B cell (primary cell): Measurements from ENCODE around the gene VTI1A. TPM values are rescaled to one million over a fixed set of nuclear protein-coding genes. Genes with fewer than 3 reads are reported as not detected.

ENCODE experiments used
- ATAC-seq: fragments of 200-7000 bp; cut with Tn5 transposase; one replicate; pipeline ENCODE4 v1.10.0; 2021; ENCODE audit warnings: low read depth, mild to moderate bottlenecking, moderate number of reproducible peaks, moderate library complexity
- CTCF ChIA-PET: fragments of 350-600 bp; sonication (Branson Sonifier 250); formaldehyde crosslinking; loops from one replicate; lab custom pipeline; 2021; ENCODE audit warnings: antibody characterized with exemption, inconsistent platforms; lab: Charles Lee
- POLR2A ChIA-PET: fragments of 350-600 bp; sonication (Branson Sonifier 250); formaldehyde crosslinking; loops from one replicate; lab custom pipeline; 2021; ENCODE audit warnings: antibody characterized with exemption; lab: Charles Lee
- DNase-seq: peaks from one replicate; pipeline ENCODE4 v3.0.0; 2013
- H2AFZ ChIP-seq: 2 replicates; pipeline ENCODE4 v1.6.1; 2012; ENCODE audit warnings: mild to moderate bottlenecking, low read depth, low read length; ENCODE audit not compliant: insufficient read depth, poor library complexity, severe bottlenecking
- H3K27ac ChIP-seq, 2 donors: 1 replicate in 1 of 2; 2 replicates in 1 of 2; pipeline ENCODE4 v1.5.1; 2012 to 2013; ENCODE audit warnings: low read length in 2 of 2, mild to moderate bottlenecking in 2 of 2, moderate library complexity in 1 of 2
- H3K27me3 ChIP-seq, 4 experiments: fragments of 200-600 bp in 1 of 4; sonication (generic) in 1 of 4; replicated peaks in 1 of 4; 1 replicate in 2 of 4; 2 replicates in 2 of 4; pipeline versions ENCODE4 v1.6.1 to v1.7.0; 2013 to 2016; ENCODE audit warnings: low read length in 3 of 4, mild to moderate bottlenecking in 2 of 4, mixed read lengths in 1 of 4, moderate library complexity in 1 of 4; ENCODE audit not compliant: insufficient read depth in 4 of 4, control insufficient read depth in 3 of 4; ENCODE audit errors: control extremely low read depth in 1 of 4
- H3K36me3 ChIP-seq, 2 experiments: replicated peaks in 1 of 2; 1 replicate in 1 of 2; 2 replicates in 1 of 2; pipeline versions ENCODE4 v1.6.1 to v1.7.1; 2013; ENCODE audit warnings: low read length in 1 of 2; ENCODE audit not compliant: insufficient read depth in 2 of 2, control insufficient read depth in 1 of 2; ENCODE audit errors: control extremely low read depth in 1 of 2, extremely low read depth in 1 of 2
- H3K4me1 ChIP-seq, 2 donors: fragments of 200-600 bp in 1 of 2; sonication (generic) in 1 of 2; 1 replicate in 1 of 2; 2 replicates in 1 of 2; pipeline versions ENCODE4 v1.5.1 to v1.6.1; 2013 to 2017; ENCODE audit warnings: low read length in 2 of 2; ENCODE audit not compliant: control insufficient read depth in 2 of 2, insufficient read depth in 2 of 2
- H3K4me2 ChIP-seq: replicated peaks from 2 replicates; pipeline ENCODE3; 2012; ENCODE audit warnings: mild to moderate bottlenecking, low read depth, low read length; ENCODE audit not compliant: poor library complexity, severe bottlenecking
- H3K4me3 ChIP-seq, 5 experiments: fragments of 200-600 bp in 1 of 5; sonication (generic) in 1 of 5; 1 replicate in 3 of 5; 2 replicates in 2 of 5; pipeline versions ENCODE4 v1.5.1 to v1.7.0; 2011 to 2016; ENCODE audit warnings: low read length in 4 of 5, mild to moderate bottlenecking in 4 of 5, low read depth in 2 of 5, control low read depth in 1 of 5, moderate library complexity in 1 of 5; ENCODE audit not compliant: insufficient read depth in 1 of 5; ENCODE audit errors: control extremely low read depth in 1 of 5, extremely low read depth in 1 of 5
- H3K79me2 ChIP-seq: fragments of 200-600 bp; sonication (generic); one replicate; pipeline ENCODE4 v1.6.0; 2016; ENCODE audit warnings: low read length; ENCODE audit not compliant: control insufficient read depth, insufficient read depth
- H3K9ac ChIP-seq: fragments of 200-600 bp; sonication (generic); 2 replicates; pipeline ENCODE4 v1.6.1; 2017; ENCODE audit warnings: mild to moderate bottlenecking, low read length, moderate library complexity
- H3K9me3 ChIP-seq, 3 donors: one replicate each; pipeline versions ENCODE4 v1.6.1 to v1.7.1; 2013; ENCODE audit warnings: low read length in 2 of 3; ENCODE audit not compliant: control insufficient read depth in 2 of 3, insufficient read depth in 1 of 3; ENCODE audit errors: control extremely low read depth in 1 of 3
- H4K20me1 ChIP-seq: 2 replicates; pipeline ENCODE4 v1.6.0; 2012; ENCODE audit warnings: mild to moderate bottlenecking, low read length; ENCODE audit not compliant: insufficient read depth, control insufficient read depth, poor library complexity, severe bottlenecking
- H3K27ac Mint-ChIP-seq: one replicate; pipeline ENCODE4 v1.8.0; 2021; ENCODE audit warnings: mixed read lengths
- H3K27me3 Mint-ChIP-seq: one replicate; pipeline ENCODE4 v1.8.0; 2021; ENCODE audit warnings: mixed read lengths
- H3K4me1 Mint-ChIP-seq: one replicate; pipeline ENCODE4 v1.8.0; 2021; ENCODE audit warnings: mixed read lengths
- H3K4me3 Mint-ChIP-seq: one replicate; pipeline ENCODE4 v1.8.0; 2021; ENCODE audit warnings: mixed read lengths
- H3K9me3 Mint-ChIP-seq: one replicate; pipeline ENCODE4 v1.8.0; 2022; ENCODE audit warnings: mixed read lengths; ENCODE audit not compliant: insufficient read depth
- EZH2 ChIP-seq: IDR thresholded peaks from 2 replicates; pipeline ENCODE4 v1.6.1; 2012; ENCODE audit warnings: borderline replicate concordance, low read depth, mild to moderate bottlenecking, moderate library complexity, low read length; ENCODE audit not compliant: insufficient read depth, poor library complexity, severe bottlenecking
- WGBS: methylation state at CpG from one replicate; pipeline ENCODE4 v1.1.5; 2013; ENCODE audit warnings: missing lambda C conversion rate; ENCODE audit not compliant: insufficient coverage; 5-methylcytosine and 5-hydroxymethylcytosine counted together
- intact Hi-C: fragments of 100-400 bp; cut with micrococcal nuclease; formaldehyde crosslinking; loops from one replicate; pipeline ENCODE4 v1.10.0; 2022
- polyA plus RNA-seq: library from polyadenylated mRNA; depleted of rRNA; stranded (reverse); fragments of >200 nt; gene quantifications from 2 replicates; pipeline ENCODE4 v1.2.3, GENCODE V29; 2012
- total RNA-seq, 2 donors: library from RNA; stranded (reverse); fragments of 120-200 nt in 1 of 2; gene quantifications; 1 replicate in 1 of 2; 2 replicates in 1 of 2; pipeline versions ENCODE4 v1.2.3 to v1.2.4, GENCODE V29; 2013 to 2022
- TF ChIP-seq, protein P1 (sequence below): fragments of 200-600 bp; IDR thresholded peaks from one replicate; pipeline ENCODE4 v1.8.0; 2022; ENCODE audit warnings: antibody characterized with exemption, mild to moderate bottlenecking

Gene VTI1A
- total and polyA plus RNA-seq, 2 donors (not counting 1 experiment from before 2014, with no cell fraction given), result 20.0 to 84.1 TPM

DNA sequence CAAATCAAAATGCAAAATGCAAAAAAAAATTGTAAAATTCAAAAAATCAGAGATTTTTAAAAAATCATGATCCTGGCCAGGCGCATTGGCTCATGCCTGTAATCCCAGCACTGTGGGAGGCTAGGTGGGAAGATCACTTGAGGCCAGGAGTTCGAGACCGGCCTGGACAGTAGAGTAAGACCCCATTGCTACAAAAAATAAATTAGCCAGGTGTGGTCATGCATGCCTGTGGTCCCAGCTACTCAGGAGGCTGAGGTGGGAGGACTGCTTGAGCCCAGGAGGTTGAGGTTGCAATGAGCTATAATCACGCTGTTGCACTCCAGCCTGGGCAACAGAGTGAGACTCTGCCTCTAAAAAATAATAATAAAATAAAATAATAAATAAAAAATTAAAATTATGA, 347.2 kb downstream of the VTI1A start:
- no peak overlapping the region for H2AFZ ChIP-seq
- Mint-ChIP-seq H3K9me3 (peaks cover 4% of the 10 kb centered on the region), H3K27me3 (no peaks in the 10 kb centered on the region), H3K27ac (no peak overlapping the region), H3K4me1 (no peaks in the 10 kb centered on the region), H3K4me3 (no peak overlapping the region)
- no peaks in the 10 kb centered on the region for H3K4me1 ChIP-seq
- H3K79me2 ChIP-seq, result no peaks in the 10 kb centered on the region
- H3K9me3 ChIP-seq, result no peaks in the 10 kb centered on the region
- intact Hi-C loops, result no loop called here
- no peak overlapping the region for H3K4me3 ChIP-seq
- H3K27me3 ChIP-seq, result no peaks in the 10 kb centered on the region
- H4K20me1 ChIP-seq, result no peaks in the 10 kb centered on the region
- ChIA-PET CTCF (no interaction called here), POLR2A (no interaction called here)
- DNase-seq (no peak), ATAC-seq (no peak)
- H3K9ac ChIP-seq, result no peak overlapping the region
- no peak overlapping the region for H3K4me2 ChIP-seq
- H3K36me3 ChIP-seq, result no peaks in the 10 kb centered on the region
- TF ChIP-seq EZH2, result no peak
- TF ChIP-seq, protein P1, sequence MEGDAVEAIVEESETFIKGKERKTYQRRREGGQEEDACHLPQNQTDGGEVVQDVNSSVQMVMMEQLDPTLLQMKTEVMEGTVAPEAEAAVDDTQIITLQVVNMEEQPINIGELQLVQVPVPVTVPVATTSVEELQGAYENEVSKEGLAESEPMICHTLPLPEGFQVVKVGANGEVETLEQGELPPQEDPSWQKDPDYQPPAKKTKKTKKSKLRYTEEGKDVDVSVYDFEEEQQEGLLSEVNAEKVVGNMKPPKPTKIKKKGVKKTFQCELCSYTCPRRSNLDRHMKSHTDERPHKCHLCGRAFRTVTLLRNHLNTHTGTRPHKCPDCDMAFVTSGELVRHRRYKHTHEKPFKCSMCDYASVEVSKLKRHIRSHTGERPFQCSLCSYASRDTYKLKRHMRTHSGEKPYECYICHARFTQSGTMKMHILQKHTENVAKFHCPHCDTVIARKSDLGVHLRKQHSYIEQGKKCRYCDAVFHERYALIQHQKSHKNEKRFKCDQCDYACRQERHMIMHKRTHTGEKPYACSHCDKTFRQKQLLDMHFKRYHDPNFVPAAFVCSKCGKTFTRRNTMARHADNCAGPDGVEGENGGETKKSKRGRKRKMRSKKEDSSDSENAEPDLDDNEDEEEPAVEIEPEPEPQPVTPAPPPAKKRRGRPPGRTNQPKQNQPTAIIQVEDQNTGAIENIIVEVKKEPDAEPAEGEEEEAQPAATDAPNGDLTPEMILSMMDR, result no peak
- no peak overlapping the region for H3K27ac ChIP-seq
- 90% methylated on average over 2 of the region's 4 CpGs for WGBS

DNA sequence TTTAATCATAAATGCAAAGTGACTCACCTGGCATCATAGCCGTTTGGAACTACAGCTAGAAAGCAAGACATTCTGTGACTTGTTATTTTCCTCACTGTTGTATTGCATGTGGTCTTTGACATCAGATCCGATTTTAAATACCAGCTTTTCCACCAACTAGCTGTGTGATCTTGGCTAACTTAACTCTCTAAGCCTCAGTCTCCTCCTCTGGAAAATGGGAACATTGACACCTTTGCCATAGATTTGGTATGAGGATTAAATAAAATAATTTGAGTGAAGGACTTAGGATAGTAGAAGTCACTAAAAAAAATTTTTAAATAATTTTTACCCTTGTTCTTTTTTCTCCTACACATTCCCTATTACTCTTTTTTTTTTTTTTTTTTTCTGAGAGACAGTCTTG, 348.1 kb downstream of the VTI1A start:
- Histone ChIP-seq H4K20me1 (no peaks in the 10 kb centered on the region), H3K27ac (no peak overlapping the region), H3K36me3 (no peaks in the 10 kb centered on the region), H3K4me3 (no peak overlapping the region), H3K79me2 (no peaks in the 10 kb centered on the region), H2AFZ (no peak overlapping the region), H3K4me2 (no peak overlapping the region), H3K9ac (no peak overlapping the region), H3K4me1 (no peaks in the 10 kb centered on the region), H3K9me3 (no peaks in the 10 kb centered on the region), H3K27me3 (no peaks in the 10 kb centered on the region)
- Mint-ChIP-seq H3K27ac (no peak overlapping the region), H3K27me3 (no peaks in the 10 kb centered on the region), H3K9me3 (no peaks in the 10 kb centered on the region), H3K4me1 (no peaks in the 10 kb centered on the region), H3K4me3 (no peak overlapping the region)
- CTCF ChIA-PET, result no interaction called here
- intact Hi-C loops, result no loop called here
- TF ChIP-seq, protein P1, result no peak
- no peak for TF ChIP-seq EZH2
- DNase-seq (no peak), ATAC-seq (no peak)
- POLR2A ChIA-PET, result no interaction called here
- WGBS, result 80% methylated on average over 1 of the region's 2 CpGs
